ENCODE data around the gene GBX1. TPM values are rescaled to one million over a fixed set of nuclear protein-coding genes. Genes with fewer than 3 reads are reported as not detected.
A peak's percentile ranks its signal among the peaks of the same experiment; 100 is the strongest.

The GBX1 gene
- total RNA-seq, 2 donors from 2014 or later = 0.31 TPM; not detected in 1

GRCh38 chr7:151198945-151199848 is 31.7 kb upstream of the GBX1 start:
- Mint-ChIP-seq H3K9me3 (no peaks in the 10 kb centered on the region), H3K27ac (no peak overlapping the region), H3K36me3 (no peaks in the 10 kb centered on the region)
- ATAC-seq = no peak
- DNase-seq (ENCODE audit: low spot score in 2 of 2) = no peak

GRCh38 chr7:151197932-151198331 is 30.4 kb upstream of the GBX1 start:
- Mint-ChIP-seq H3K9me3 (no peaks in the 10 kb centered on the region), H3K27ac (no peak overlapping the region), H3K36me3 (no peaks in the 10 kb centered on the region)
- no peak for ATAC-seq
- no peak for DNase-seq (ENCODE audit: low spot score in 2 of 2)

GRCh38 chr7:151195616-151196450 is 28.3 kb upstream of the GBX1 start:
- DNase-seq (ENCODE audit: low spot score in 2 of 2) (no peak), ATAC-seq (no peak)
- no peaks in the 10 kb centered on the region for H3K36me3 Mint-ChIP-seq
- H3K9me3 Mint-ChIP-seq = no peaks in the 10 kb centered on the region
- H3K27ac Mint-ChIP-seq = no peak overlapping the region

GRCh38 chr7:151194188-151194587 is 26.7 kb upstream of the GBX1 start:
- no peak overlapping the region for H3K27ac Mint-ChIP-seq
- no peaks in the 10 kb centered on the region for H3K36me3 Mint-ChIP-seq
- DNase-seq (ENCODE audit: low spot score in 2 of 2) (no peak), ATAC-seq (no peak)
- H3K9me3 Mint-ChIP-seq = no peaks in the 10 kb centered on the region

GRCh38 chr7:151193203-151193978 is 25.9 kb upstream of the GBX1 start:
- Mint-ChIP-seq H3K9me3 (no peaks in the 10 kb centered on the region), H3K27ac (no peak overlapping the region), H3K36me3 (no peaks in the 10 kb centered on the region)
- ATAC-seq (no peak), DNase-seq (ENCODE audit: low spot score in 2 of 2) (no peak)

- ATAC-seq = no peak
- H3K27ac Mint-ChIP-seq = no peak overlapping the region
- DNase-seq (ENCODE audit: low spot score in 2 of 2) = no peak
- no peaks in the 10 kb centered on the region for H3K9me3 Mint-ChIP-seq
- H3K36me3 Mint-ChIP-seq = no peaks in the 10 kb centered on the region
Observed at GRCh38 chr7:151192002-151192539, 24.6 kb upstream of the GBX1 start.

GRCh38 chr7:151191544-151191943 is 24.1 kb upstream of the GBX1 start:
- no peak overlapping the region for H3K27ac Mint-ChIP-seq
- ATAC-seq (no peak), DNase-seq (ENCODE audit: low spot score in 2 of 2) (no peak)
- no peaks in the 10 kb centered on the region for H3K9me3 Mint-ChIP-seq
- no peaks in the 10 kb centered on the region for H3K36me3 Mint-ChIP-seq

- no peaks in the 10 kb centered on the region for H3K9me3 Mint-ChIP-seq
- no peaks in the 10 kb centered on the region for H3K36me3 Mint-ChIP-seq
- DNase-seq (ENCODE audit: low spot score in 2 of 2) (no peak), ATAC-seq (no peak)
- no peak overlapping the region for H3K27ac Mint-ChIP-seq
Observed at GRCh38 chr7:151189038-151189437, 21.5 kb upstream of the GBX1 start.

- DNase-seq (ENCODE audit: low spot score in 2 of 2) (no peak), ATAC-seq (no peak)
- no peaks in the 10 kb centered on the region for H3K9me3 Mint-ChIP-seq
- H3K36me3 Mint-ChIP-seq = no peaks in the 10 kb centered on the region
- no peak overlapping the region for H3K27ac Mint-ChIP-seq
Observed at GRCh38 chr7:151188252-151188542, 20.7 kb upstream of the GBX1 start.

GRCh38 chr7:151187409-151188251 is 20.1 kb upstream of the GBX1 start:
- H3K36me3 Mint-ChIP-seq = no peaks in the 10 kb centered on the region
- DNase-seq (ENCODE audit: low spot score in 2 of 2) (no peak), ATAC-seq (no peak)
- H3K27ac Mint-ChIP-seq = no peak overlapping the region
- no peaks in the 10 kb centered on the region for H3K9me3 Mint-ChIP-seq

GRCh38 chr7:151186640-151187408 is 19.3 kb upstream of the GBX1 start, which contains the start of gene ASB10:
Gene ASB10, minus strand, starts transcription at chr7:151187250. Its CDS starts 120 bp downstream, at chr7:151187130.
- Mint-ChIP-seq H3K27ac (no peak within 1 kb of the TSS), H3K36me3 (no peaks in the 10 kb centered on the region), H3K9me3 (no peaks in the 10 kb centered on the region)
- DNase-seq (ENCODE audit: low spot score in 2 of 2) (no peak), ATAC-seq (no peak)

GRCh38 chr7:151185762-151186639 is 18.5 kb upstream of the GBX1 start:
- Mint-ChIP-seq H3K36me3 (no peaks in the 10 kb centered on the region), H3K27ac (no peak overlapping the region), H3K9me3 (no peaks in the 10 kb centered on the region)
- DNase-seq (ENCODE audit: low spot score in 2 of 2) = no peak
- peak in 1 of 2 donors; percentile 39 for ATAC-seq

- ATAC-seq = no peak
- no peaks in the 10 kb centered on the region for H3K9me3 Mint-ChIP-seq
- no peaks in the 10 kb centered on the region for H3K36me3 Mint-ChIP-seq
- no peak overlapping the region for H3K27ac Mint-ChIP-seq
- DNase-seq (ENCODE audit: low spot score in 2 of 2) = no peak
Observed at GRCh38 chr7:151181011-151181431, 13.5 kb upstream of the GBX1 start.

GRCh38 chr7:151179946-151180345 is 12.5 kb upstream of the GBX1 start:
- ATAC-seq (no peak), DNase-seq (ENCODE audit: low spot score in 2 of 2) (no peak)
- H3K36me3 Mint-ChIP-seq = no peaks in the 10 kb centered on the region
- H3K9me3 Mint-ChIP-seq = no peaks in the 10 kb centered on the region
- H3K27ac Mint-ChIP-seq = no peak overlapping the region

All from activated naive CD4-positive, alpha-beta T cell treated with anti-CD3 and anti-CD28 coated beads, Interleukin-2, amount 50 U/mL, for 72 hours (primary cell).